Inferior parietal cortex (tissue), 1 donor: Measurements from ENCODE around the gene TOMM22.

ENCODE experiments used
- DNase-seq: peaks from one replicate; pipeline ENCODE4 v3.0.0-alpha.2; 2016; ENCODE audit errors: extremely low spot score

Gene TOMM22

DNA sequence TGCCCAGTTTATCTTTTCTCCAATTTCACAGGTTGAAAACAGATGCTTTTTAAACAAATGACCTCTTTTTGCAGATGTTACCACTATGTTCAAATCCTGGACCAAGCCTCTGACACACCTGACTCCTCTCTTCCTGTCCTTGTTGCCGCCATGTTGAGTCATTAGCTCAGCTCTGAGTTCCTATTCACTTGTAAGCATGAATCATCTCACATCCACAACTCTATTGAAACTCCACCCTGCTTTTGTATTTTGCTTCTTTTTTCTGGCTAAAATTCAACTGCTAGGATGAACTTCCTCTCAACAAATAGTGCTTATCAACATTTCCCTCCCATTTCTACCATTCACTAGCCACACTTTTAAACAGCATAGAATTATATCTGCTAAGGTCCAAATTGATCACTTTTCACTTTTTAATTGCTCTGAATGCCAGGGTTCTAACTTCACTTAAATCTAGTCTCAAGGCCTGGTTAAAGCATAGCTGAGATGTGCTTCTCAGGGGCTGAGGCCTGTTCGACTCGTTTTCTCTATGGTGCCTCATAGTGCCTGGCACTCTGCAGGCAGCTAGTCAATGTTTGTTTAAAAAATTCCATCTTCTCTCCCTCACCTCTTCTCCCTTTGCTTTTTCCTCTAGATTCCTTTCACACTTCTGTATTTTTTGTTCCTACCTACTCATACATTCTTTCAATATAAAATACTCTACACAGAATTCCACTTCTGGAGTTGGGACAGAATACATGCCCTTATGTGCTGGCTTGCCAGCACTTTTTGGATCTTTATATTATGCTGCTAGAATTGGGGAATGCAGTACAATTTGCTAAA, 15.1 kb downstream of the TOMM22 start:
- DNase-seq, result no peak

DNA sequence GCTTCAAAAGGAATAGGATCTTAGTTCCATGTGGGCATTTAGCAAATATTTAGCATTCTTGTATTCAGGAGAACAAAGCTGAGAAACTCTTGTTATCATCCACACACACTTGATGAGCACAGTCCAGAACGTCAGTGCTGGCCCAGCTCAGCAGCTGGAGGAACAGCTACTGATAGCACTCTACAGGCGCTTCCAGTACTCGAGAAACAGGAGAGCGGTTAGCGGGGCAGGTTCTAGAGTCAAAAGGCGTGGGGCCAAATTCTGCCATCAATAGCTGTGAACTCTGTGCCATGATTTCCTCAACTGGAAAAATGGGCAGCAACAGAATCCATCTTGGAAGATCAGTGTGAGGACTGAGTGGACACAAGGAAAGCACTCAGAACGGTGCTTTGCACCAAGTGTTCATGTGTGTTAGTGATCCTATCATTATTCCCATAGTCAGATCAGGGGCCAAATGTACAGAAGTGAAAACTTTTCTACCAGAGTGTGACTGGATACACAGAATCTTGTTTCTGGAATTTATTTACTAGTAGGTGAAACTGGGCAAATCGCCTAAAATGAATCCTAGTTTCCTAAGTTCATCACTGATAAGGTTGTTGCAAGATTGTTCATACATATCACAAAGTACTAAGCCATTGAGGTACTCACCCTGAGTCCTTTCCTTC, 15.8 kb downstream of the TOMM22 start:
- DNase-seq, result peak; percentile 39

DNA sequence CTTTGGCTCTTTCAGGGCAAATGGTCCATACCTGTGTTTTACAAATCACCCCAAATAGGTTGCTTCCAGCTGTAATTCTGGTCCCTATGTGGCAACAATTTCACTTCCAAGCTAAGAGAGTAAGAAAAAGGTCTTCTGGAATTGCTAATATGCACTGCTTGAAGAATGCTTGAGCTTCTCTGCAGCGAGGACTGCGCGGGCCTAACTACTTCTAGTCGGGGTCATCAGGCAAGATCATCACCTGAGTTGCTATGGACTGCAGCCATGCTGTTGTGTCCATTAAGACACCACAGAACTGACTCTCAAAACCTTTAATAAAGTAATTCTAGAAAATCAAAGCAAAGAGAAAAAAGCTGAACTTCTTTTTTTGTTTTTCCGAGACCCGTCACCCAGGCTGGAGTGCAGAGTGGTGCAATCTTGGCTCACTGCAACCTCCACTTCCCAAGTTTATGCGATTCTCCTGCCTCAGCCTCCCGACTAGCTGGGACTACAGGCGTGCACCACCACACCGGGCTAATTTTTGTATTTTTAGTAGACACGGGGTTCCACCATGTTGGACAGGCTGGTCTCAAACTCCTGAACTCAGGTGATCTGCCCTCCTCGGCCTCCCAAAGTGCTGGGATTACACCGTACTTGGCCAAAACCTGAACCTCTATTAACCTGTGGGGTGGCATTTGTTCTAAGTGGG, 16.8 kb downstream of the TOMM22 start:
- DNase-seq, result no peak

DNA sequence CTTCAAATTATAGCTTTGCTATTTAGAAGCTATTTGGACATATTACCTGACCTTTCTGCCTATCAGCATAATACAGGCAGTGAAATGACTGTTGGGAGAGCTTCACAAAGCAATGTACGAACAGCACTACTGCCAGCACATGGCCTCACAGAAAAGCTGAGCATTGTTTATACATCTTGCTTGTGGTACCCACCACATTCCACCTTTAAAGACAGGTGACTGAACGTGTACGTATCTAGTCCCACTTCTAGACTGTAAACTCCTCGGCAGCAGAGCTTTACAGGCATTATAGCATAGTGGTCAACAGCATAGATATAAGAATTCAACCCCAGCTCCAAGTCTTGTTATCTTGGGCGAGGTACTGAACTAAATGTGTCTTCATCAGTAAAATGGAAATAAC, 17.4 kb downstream of the TOMM22 start:
- DNase-seq, result no peak

DNA sequence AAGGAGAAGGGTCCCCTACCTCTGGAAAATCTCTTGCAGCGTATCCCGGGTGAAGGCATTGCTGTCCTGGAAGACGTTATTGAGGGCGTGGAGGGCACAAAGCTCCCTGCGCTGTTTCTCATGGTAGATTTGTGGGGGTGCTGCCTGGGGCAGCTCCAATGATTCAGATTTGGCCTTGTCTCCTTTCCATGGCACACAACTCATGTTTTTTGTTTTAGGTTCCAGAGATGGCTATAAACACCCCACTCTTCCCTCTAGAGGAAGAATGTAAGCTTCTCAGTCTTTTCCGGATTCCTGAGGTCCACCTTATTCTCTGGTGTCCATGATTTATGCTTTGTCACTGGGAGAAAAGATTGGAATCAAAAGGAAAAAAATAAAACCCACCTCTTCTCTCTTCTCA, 18.0 kb downstream of the TOMM22 start:
- DNase-seq, result peak; percentile 40

DNA sequence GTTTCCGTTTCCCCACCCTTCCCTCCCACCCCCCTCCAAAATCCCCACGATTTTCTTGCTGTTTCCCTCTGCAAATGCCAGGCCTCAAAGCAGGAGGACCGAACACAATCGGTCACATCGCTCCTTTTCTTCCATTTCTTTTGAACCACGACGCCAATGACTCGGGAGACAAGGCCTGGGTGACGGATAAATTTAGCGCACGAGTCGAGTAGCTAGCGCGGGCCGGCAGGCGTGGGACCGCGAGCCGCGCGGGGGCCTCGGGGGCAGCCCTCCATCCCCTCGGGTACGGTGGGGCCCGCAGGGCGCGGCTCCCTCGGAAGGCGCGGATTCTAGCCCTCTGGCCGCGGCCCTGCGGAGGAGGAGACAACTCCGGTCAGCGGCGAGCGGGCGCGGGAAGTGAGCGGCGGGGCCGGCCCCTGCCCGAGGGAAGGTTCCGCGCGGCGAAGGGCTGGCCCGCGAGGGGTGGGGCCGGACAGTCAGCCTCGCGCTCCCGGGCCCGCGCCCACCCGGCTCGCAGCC, 18.6 kb downstream of the TOMM22 start:
- DNase-seq, result no peak

DNA sequence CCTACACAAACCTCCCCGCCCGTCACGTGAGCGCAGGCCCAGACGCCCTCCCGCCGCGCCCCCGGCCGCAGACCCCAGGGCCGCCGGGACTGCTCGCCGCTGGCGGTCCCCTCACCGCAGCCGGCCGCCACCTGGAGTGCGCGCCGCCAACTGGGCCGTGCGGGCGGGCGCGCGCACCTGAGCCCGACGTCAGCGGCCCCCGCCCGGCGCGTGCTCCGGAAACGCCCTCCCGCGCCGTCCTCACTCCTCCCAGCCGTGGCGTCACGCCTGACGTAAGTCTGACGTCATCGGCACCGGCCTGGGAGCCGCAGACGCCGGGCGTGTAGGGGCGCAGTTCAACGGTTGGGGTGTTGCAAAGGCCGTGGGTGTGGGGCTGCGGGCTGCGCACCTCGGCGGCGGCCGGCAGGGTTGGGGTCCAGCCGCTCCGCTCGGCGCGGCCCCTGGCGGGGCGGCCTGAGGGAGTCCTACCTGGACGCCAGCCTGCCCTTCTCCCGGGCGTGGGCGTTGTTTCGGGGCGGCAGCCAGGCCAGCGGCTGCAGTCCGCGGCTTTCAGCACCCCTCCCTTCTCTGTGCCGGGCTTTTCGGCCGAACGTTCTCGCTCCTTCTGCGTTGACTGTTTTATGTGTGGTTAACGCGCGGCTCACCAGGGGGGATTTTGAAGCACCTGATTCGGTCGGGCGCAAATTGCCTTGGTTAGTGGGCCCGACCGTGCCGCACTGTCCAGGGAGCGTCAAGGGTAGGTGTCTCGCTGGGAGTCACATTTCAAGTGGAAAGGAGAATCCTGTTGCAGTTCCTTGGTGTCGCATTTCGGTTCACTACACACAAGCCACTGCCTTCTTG, 19.3 kb downstream of the TOMM22 start, which contains the start of gene JOSD1:
TSS of gene JOSD1 (minus strand) at position 155 of the 840 bp plus-strand sequence. CDS start 956 bp downstream, outside the sequence.
- DNase-seq, result peak; percentile 94

DNA sequence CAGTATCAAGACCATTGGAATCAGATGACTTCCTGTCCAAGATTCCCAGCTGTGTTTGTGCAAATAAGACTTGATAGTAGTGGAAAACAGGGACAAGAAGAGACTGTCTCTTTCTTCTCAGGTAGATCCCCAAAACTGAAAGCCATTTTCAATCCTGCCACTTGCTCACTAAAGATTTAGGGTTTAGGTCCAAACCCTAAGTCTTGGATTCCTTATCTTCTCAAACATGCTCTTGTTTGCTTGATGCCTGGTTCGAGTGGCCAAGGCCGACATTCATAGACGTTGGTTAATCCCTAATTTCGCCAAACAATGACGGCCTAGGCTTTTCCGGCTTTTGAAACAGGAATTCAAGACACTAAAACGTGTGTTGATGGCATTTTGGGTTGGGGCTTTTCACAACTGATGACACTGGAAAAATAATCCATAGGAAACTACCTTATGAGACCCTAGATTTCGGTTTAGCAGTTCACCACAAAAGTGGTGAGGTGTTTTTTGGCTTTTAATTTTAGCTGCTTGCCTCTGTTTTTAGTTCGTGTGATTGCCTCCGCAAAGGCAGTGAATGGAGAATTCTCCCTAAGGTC, 23.0 kb downstream of the TOMM22 start:
- DNase-seq, result no peak

DNA sequence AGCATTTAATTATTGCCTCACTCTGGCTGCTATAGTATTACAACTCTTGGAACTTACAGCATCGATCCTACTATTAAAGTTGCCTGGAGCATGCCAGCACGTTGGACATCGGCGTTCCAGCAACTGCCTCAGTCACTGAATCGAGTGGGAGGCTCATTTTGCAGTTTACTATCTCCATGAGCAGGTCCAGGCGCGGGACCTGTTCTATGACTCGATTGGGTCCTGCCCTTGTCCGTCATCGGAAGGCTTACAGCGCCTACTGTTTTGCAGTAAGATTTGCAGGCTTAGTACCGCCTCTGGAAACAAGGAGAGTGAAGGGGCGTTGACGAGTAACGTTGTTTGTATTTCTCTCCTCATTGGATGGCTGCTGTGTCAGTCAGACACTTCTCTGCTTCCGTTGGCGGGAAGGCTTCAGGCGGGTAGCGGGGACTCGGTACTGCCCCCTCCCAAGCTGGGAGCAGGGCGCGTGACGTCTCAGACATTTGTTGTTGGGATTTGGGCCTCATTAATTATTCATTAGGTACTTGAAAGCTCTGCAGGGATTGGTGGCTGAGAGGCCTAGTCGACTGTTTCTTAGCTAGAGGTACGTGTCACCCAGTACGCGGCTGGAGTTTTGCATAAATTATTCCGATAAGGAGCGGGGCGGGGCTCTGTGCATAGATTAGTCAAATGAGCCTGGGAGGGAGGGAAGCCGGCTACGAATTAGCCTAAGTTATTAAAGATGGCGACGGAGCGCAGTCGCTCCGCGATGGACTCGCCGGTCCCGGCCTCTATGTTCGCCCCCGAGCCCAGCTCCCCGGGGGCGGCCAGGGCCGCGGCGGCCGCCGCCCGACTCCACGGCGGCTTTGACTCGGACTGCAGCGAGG, 23.7 kb downstream of the TOMM22 start, which contains the start of gene GTPBP1:
TSS of gene GTPBP1 (plus strand) at position 710 of the 866 bp plus-strand sequence. CDS start at position 722, 12 bp downstream.
- peak; percentile 100 for DNase-seq

DNA sequence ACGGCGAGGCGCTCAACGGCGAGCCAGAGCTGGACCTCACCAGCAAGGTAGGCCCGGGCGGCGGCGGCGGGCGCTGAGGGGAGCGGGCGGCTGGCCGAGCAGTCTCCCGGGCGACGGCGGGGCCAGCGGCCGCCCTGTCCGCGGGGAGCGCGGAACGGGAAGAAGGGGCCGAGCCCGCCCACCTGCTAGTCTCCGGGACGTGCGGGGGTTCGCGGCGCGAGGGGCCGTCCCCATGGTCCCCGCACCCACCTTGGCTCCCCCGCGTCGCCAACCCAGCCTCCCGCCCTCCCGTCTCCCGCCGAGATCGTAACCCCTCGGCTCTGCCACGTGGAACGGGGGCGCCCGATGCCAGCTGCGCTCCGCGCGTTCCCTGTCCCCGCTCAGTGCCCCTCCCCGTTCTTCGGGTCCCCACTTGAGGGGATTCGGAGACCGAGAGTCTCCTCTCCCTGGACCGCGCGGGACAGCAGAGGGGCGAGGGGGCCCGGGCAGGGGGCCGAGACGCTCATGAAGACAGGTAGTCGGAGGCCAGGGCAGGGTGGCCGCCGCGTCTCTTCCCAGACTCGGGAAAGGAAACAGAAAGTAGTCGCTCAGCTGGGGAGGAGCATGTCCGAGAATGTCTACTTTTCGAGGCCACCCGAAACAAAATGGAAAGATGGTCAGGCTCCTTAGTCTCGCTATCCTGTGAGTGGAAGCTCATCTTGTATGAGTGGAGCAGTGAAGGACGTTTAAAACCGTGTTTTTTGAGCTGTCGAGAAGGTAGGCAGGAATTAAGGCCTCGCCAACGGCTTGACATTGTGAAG, 24.5 kb downstream of the TOMM22 start:
- no peak for DNase-seq

DNA sequence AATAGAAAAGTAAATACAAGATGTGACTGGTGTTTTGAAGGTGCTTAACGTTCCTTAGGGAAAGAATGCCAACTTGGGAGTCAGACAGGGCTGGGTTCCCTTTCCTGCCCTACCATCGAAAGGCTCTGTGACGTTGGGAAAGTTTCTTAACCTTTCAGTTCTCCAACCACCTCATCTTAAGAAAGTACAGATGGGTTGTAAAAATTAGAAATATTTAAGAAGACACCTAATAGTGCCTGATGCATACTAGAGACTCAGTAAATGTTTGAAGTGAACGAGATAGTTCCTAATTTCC, 25.1 kb downstream of the TOMM22 start:
- DNase-seq, result no peak

DNA sequence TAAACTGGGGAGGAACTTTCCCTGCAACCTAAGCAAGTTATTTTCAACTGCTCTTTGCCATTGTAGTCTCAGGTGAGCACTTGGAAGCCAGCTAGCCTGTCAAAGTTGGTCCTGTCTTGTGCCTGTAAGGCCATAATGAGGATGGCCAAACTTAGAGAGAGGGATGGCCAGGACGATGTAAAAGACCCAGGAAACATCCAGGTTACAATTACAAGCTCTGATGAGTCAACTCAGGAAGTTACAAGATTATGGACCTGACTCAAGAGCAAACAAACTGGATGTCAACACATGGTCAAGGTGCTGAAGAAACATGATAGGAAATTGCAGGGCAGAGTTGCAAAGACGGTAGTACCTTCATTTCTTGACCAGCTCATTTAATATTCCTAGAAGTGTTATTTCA, 25.6 kb downstream of the TOMM22 start:
- no peak for DNase-seq

DNA sequence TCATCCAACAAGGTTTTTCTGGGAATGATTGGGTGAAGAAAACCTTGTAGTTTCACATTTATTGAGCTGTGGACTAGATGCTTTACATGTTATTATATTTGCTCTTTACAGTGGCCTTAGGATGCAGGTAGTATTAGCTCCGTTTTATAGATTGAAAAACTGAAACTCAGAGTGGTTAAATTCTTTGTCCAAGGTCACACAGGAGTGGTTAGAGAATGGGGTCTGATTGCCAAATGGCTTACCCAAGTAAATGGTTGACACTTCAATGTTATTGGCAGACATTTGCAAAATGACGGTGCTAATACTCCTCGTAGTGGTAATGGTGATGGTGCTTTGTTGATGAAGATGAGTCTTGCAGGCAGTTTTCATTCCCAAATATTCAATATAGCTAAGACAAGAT, 26.2 kb downstream of the TOMM22 start:
- no peak for DNase-seq

DNA sequence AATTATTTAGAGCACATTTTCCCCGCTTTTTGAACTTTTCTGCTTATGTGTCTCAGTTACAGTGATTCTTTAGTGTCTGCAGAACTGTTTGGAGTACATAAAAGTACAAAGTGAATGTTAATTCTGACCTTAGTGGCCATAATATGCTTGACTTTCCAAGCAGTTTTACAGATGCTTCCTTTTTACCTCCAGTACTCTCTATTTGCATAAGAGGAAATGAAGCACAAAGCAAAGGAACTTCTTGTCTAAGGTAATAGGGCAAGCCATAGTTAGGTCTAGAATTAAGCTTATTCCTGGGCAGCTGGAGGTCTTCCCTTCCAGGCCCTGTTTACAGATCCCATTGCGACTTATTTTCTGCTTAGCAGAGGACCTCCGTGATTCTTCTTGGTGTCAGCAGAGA, 27.5 kb downstream of the TOMM22 start:
- DNase-seq, result no peak

DNA sequence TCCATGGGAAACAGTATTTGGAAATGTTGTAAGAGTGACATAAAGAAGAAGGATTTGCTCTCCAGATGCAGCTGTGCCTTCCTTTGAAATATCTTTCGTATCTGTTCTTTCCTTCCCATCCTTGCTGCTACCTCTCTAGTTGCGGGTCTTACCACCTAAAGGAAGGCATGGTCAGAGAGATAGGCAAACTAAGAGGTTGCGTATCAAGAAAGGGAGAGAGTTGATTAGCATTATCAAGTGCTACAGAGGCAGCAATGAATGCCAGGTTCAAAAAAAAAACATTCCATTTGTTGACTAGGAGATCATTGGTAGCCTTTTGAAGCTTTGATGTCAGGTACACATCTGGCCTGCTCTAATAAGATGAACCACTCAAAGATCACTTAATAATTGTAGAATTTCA, 28.6 kb downstream of the TOMM22 start:
- no peak for DNase-seq

DNA sequence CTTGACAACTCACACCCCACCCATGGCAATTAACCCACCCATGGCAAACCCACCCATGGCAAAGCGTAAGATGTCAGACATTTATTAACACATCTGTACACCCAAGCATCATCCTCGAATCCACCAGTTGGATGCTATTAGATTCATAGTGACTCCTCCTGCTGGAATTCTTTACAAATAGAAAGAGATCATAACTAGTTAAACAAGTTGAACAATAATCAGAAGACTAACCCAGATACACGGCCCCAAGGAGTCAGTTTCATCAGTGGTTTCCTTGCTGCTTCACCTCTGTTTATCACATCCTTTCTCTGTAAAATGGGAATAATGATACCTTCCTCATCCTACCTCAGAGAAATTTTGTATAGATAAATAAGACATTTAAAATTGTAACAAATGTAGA, 29.1 kb downstream of the TOMM22 start:
- no peak for DNase-seq

DNA sequence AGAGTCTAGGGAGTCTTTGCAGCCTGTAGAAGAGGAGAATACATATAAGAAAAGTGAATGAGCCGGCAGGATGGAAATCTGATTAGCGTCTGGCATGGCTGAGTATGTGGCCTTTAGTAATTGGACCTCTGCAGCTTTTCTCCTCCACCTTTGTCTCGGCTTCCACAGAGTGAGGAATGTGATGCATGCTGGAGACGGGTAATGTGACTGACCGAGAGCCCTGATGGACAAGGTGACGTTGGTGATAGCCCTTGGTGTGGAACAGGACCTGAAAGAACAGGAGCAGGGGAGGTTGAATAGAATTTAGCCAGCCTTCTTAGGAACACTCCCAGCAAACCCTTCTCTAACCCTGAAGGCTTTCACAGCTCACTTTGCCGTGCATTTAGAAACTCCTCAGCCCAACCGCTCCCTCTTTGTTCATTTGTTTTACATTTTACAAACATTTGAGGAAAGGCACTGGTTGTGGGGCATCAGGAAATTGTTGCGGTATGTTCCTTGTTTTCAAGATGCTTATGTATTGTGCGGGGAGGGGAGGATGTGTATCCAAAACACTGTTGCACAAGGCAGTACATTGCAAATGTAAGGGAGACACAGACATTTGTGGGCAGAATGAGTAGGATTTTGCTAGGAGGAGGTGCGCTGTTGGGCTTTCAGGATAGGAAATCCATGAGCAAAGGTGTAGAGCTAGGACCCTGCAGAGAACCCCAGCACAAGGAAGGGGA, 30.9 kb downstream of the TOMM22 start:
- DNase-seq, result no peak

DNA sequence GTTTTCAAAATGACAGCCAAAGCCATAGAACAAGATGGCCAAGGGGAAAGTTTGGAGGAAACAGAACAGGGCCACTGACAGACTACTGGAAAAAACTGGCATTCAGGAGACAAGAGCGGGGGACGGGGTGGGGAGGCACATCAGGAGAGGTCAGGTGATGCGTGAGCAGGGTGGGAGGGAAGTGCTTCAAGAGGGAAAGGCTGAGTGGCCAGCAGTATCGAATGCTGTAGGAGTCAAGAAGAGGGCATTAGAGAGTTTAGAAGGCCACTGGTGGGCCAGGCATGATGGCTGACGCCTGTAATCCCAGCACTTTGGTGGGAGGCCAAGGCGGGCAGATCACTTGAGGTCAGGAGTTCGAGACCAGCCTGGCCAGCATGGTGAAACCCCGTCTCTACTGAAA, 32.2 kb downstream of the TOMM22 start:
- DNase-seq, result no peak
